GM12891 (cell line): ENCODE measurements around the gene THADA.

ENCODE experiments used
- POLR2A ChIP-seq: IDR thresholded peaks from 2 replicates; pipeline ENCODE4 v1.6.1; 2011; ENCODE audit warnings: low read depth, low read length, control low read depth
- POLR2AphosphoS5 ChIP-seq: IDR thresholded peaks from 2 replicates; pipeline ENCODE4 v1.6.1; 2011; ENCODE audit warnings: low read depth, low read length, control low read depth

DNA sequence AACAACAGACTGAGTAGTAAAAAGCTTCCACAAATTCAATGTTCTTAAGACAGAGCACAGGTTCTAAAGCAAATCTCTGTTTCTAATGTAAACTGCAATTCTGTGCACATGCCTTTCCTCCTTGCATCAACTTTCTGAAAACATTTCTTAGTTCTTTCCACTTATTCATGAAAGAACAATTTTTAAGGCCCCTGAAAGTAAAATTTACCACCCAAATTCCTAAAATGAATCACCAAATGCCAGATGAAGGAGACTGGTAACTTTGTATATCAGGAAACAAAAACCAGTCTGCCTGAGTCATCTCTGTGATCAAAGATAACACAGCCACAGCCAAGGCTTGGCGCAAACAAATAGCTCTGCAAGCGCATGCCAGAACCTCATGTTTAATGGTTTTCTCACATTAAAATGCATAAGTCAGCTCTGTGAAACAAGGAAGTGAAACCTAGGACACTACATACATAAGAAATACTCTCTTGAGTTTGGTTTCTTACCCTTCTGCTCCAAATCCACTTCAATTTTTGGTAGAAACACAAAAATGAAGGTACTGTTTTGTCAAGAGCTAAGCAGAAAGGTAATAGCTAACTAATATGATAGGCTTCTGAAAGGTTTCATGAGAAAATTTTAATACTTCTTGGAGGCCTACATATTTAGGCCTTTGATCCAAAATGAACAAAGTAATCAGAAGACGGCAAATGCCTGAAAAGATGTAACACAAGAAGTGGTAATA lies 169.4 kb downstream of the THADA start:
- TF ChIP-seq POLR2AphosphoS5 (no peak), POLR2A (no peak)
